Liver (tissue), 9 donors: ENCODE data around the gene ITM2C. TPM values are rescaled to one million over a fixed set of nuclear protein-coding genes. Genes with fewer than 3 reads are reported as not detected.

Experiments used
- DNase-seq: peaks from one replicate; pipeline ENCODE4 v3.0.0-alpha.2; 2017; ENCODE audit warnings: low spot score
- H3K27ac ChIP-seq, 2 donors: one replicate each; pipeline ENCODE4 v1.7.0; 2013; ENCODE audit warnings: inconsistent platforms in 2 of 2, low read length in 2 of 2, control low read depth in 1 of 2, low read depth in 1 of 2, mild to moderate bottlenecking in 1 of 2
- H3K27me3 ChIP-seq, 4 donors: one replicate each; pipeline versions ENCODE4 v1.6.1 to v1.7.0; 2013; ENCODE audit warnings: low read length in 3 of 4, inconsistent platforms in 1 of 4, mild to moderate bottlenecking in 1 of 4, moderate library complexity in 1 of 4; ENCODE audit not compliant: control insufficient read depth in 4 of 4, insufficient read depth in 4 of 4
- H3K36me3 ChIP-seq, 4 donors: one replicate each; pipeline versions ENCODE4 v1.6.1 to v1.7.0; 2013; ENCODE audit warnings: low read length in 3 of 4, mild to moderate bottlenecking in 3 of 4, low read depth in 1 of 4, moderate library complexity in 1 of 4; ENCODE audit not compliant: control insufficient read depth in 4 of 4, insufficient read depth in 3 of 4
- H3K4me1 ChIP-seq, 4 donors: one replicate each; pipeline versions ENCODE4 v1.6.1 to v1.7.0; 2013; ENCODE audit warnings: low read length in 3 of 4, mild to moderate bottlenecking in 3 of 4, moderate library complexity in 1 of 4; ENCODE audit not compliant: control insufficient read depth in 4 of 4, insufficient read depth in 4 of 4
- H3K4me3 ChIP-seq, 3 donors: one replicate each; pipeline versions ENCODE4 v1.6.1 to v1.7.0; 2013; ENCODE audit warnings: low read length in 3 of 3, control low read depth in 1 of 3, low read depth in 1 of 3, mild to moderate bottlenecking in 1 of 3
- H3K9ac ChIP-seq, 2 donors: one replicate each; pipeline ENCODE4 v1.7.0; 2013; ENCODE audit warnings: low read length in 2 of 2, mild to moderate bottlenecking in 2 of 2, moderate library complexity in 2 of 2, control low read depth in 1 of 2, low read depth in 1 of 2
- H3K9me3 ChIP-seq, 4 donors: one replicate each; pipeline versions ENCODE4 v1.6.1 to v1.7.0; 2013; ENCODE audit warnings: low read length in 3 of 4; ENCODE audit not compliant: control insufficient read depth in 4 of 4
- ATF3 ChIP-seq: IDR thresholded peaks from 2 replicates; pipeline ENCODE4 v1.6.1; 2016; ENCODE audit warnings: antibody characterized with exemption
- CTCF ChIP-seq: fragments of 150-350 bp; IDR thresholded peaks from 2 replicates; pipeline ENCODE4 v1.5.1; 2017; ENCODE audit warnings: improper control_type of control experiment, low read depth, low read length; ENCODE audit not compliant: missing input control
- EGR1 ChIP-seq, 2 donors: IDR thresholded peaks; 2 replicates each; pipeline ENCODE4 v1.6.1; 2016 to 2018; ENCODE audit warnings: antibody characterized with exemption in 2 of 2, low read depth in 2 of 2
- FOXA1 ChIP-seq: IDR thresholded peaks from 2 replicates; pipeline ENCODE4 v1.6.1; 2016; ENCODE audit warnings: antibody characterized with exemption
- FOXA2 ChIP-seq: IDR thresholded peaks from 2 replicates; pipeline ENCODE4 v1.6.1; 2016; ENCODE audit warnings: antibody characterized with exemption
- GABPA ChIP-seq, 2 donors: IDR thresholded peaks in 1 of 2; conservative IDR thresholded peaks in 1 of 2; 2 replicates each; pipeline ENCODE4 v1.6.1; 2016; ENCODE audit warnings: antibody characterized with exemption in 2 of 2, mild to moderate bottlenecking in 1 of 2, moderate library complexity in 1 of 2
- HNF4A ChIP-seq, 2 donors: conservative IDR thresholded peaks; 2 replicates each; pipeline ENCODE4 v1.6.1; 2016; ENCODE audit warnings: antibody characterized with exemption in 2 of 2, mild to moderate bottlenecking in 2 of 2
- HNF4G ChIP-seq: IDR thresholded peaks from 2 replicates; pipeline ENCODE4 v1.6.1; 2016; ENCODE audit warnings: antibody characterized with exemption
- JUND ChIP-seq, 2 donors: IDR thresholded peaks; 2 replicates each; pipeline ENCODE4 v1.6.1; 2016; ENCODE audit warnings: antibody characterized with exemption in 2 of 2
- MAX ChIP-seq: IDR thresholded peaks from 2 replicates; pipeline ENCODE4 v1.6.1; 2016; ENCODE audit warnings: antibody characterized with exemption
- NR2F2 ChIP-seq: IDR thresholded peaks from 2 replicates; pipeline ENCODE4 v1.6.1; 2016; ENCODE audit warnings: antibody characterized with exemption
- RAD21 ChIP-seq, 2 donors: IDR thresholded peaks; 2 replicates each; pipeline ENCODE4 v1.6.1; 2016; ENCODE audit warnings: antibody characterized with exemption in 2 of 2, mild to moderate bottlenecking in 2 of 2
- REST ChIP-seq: IDR thresholded peaks from 2 replicates; pipeline ENCODE4 v1.6.1; 2016; ENCODE audit warnings: antibody characterized with exemption, mild to moderate bottlenecking
- RXRA ChIP-seq, 2 donors: IDR thresholded peaks; 2 replicates each; pipeline ENCODE4 v1.6.1; 2017 to 2018; ENCODE audit warnings: antibody characterized with exemption in 2 of 2, mild to moderate bottlenecking in 1 of 2
- SP1 ChIP-seq: IDR thresholded peaks from 2 replicates; pipeline ENCODE4 v1.6.1; 2018; ENCODE audit warnings: antibody characterized with exemption, mild to moderate bottlenecking
- TAF1 ChIP-seq: conservative IDR thresholded peaks from 2 replicates; pipeline ENCODE4 v1.6.1; 2016; ENCODE audit warnings: antibody characterized with exemption, mild to moderate bottlenecking
- YY1 ChIP-seq: IDR thresholded peaks from 2 replicates; pipeline ENCODE4 v1.6.1; 2016; ENCODE audit warnings: antibody characterized with exemption, mild to moderate bottlenecking
- ZBTB33 ChIP-seq: IDR thresholded peaks from 2 replicates; pipeline ENCODE4 v1.6.1; 2016; ENCODE audit warnings: antibody characterized with exemption
- WGBS: extraction: QIAGEN DNeasy Blood & Tissue Kit; methylation state at CpG from one replicate; pipeline ENCODE4 v1.1.7; 2013; 5-methylcytosine and 5-hydroxymethylcytosine counted together
- polyA plus RNA-seq, 2 donors: library from polyadenylated mRNA; stranded (reverse) in 1 of 2; unstranded in 1 of 2; fragments of 200-250 nt in 1 of 2; fragments of >200 nt in 1 of 2; fragmentation: Nextera tagmentation in 1 of 2; extraction: Ambion mirVana in 1 of 2; gene quantifications; one replicate each; pipeline versions ENCODE4 v1.2.1 to v1.2.3, GENCODE V29; 2013 to 2015
- total RNA-seq, 2 donors: library from RNA; depleted of rRNA; stranded (reverse); fragments of >200 nt; gene quantifications; one replicate each; pipeline ENCODE4 v1.2.3, GENCODE V29; 2014
- donor health status: healthy.
- donor health status: healthy.
- donor health status: healthy.
- donor health status: healthy.
- donor health status: healthy.

Gene ITM2C
- total and polyA plus RNA-seq, 4 donors: 13.6 to 45.2 (median 27.6) TPM

- TF ChIP-seq REST: no peak
Observed at GRCh38 chr2:230863031-230863430, 1.7 kb upstream of the ITM2C start (continued).

- Histone ChIP-seq H3K36me3 (no peaks in the 10 kb centered on the region), H3K9ac (no peak overlapping the region), H3K27ac (no peak overlapping the region), H3K4me1 (peaks cover 0 to 13% (median 6%) of the 10 kb centered on the region in 4 donors), H3K4me3 (no peak overlapping the region), H3K27me3 (no peaks in the 10 kb centered on the region), H3K9me3 (no peaks in the 10 kb centered on the region)
- 80% methylated on average over 13 of the region's 13 CpGs for WGBS
- no peak for DNase-seq
- TF ChIP-seq CTCF (no peak), ZBTB33 (no peak), EGR1 (IDR thresholded peaks at IDR 0.05; ENCODE audit: low read depth in 2 of 2) (no peak), SP1 (no peak), TAF1 (no peak), RXRA (IDR thresholded peaks at IDR 0.05) (no peak), HNF4A (conservative IDR thresholded peaks at IDR 0.05) (no peak), ATF3 (no peak), FOXA2 (no peak), JUND (IDR thresholded peaks at IDR 0.05) (no peak), NR2F2 (no peak), YY1 (no peak), RAD21 (IDR thresholded peaks at IDR 0.05) (no peak), HNF4G (no peak), FOXA1 (no peak), MAX (no peak), REST (no peak), GABPA (IDR thresholded peaks at IDR 0.05 in 1 of 2, conservative IDR thresholded peaks at IDR 0.05 in 1 of 2) (no peak)
Observed at GRCh38 chr2:230863442-230864121, 1.2 kb upstream of the ITM2C start.
